HG02973 (cell line): ENCODE measurements around the gene HK2.
"Not testable (repeated sequence)": the region's sequence is repeated elsewhere in the genome, so short reads cannot be mapped to it uniquely, and the experiment has no call there.

Experiments
- ATAC-seq: cut with Tn5 transposase; IDR thresholded peaks from one replicate; pipeline ENCODE4 v1.9.1; 2021; ENCODE audit warnings: moderate library complexity; ENCODE audit not compliant: unreplicated experiment

HK2 gene

GRCh38 chr2:74834792-74835755 lies 1.1 kb downstream of the HK2 start:
- peak; percentile 52 for ATAC-seq

GRCh38 chr2:74835831-74836674 lies 2.1 kb downstream of the HK2 start:
- peak; percentile 28 for ATAC-seq

GRCh38 chr2:74836675-74837401 lies 2.9 kb downstream of the HK2 start:
- no peak for ATAC-seq

GRCh38 chr2:74841641-74842040 lies 7.7 kb downstream of the HK2 start:
- no peak for ATAC-seq

GRCh38 chr2:74843433-74843832 lies 9.5 kb downstream of the HK2 start:
- ATAC-seq: no peak

- ATAC-seq: peak; percentile 90
Observed at GRCh38 chr2:74843899-74844298, 10.0 kb downstream of the HK2 start.

- ATAC-seq: no peak
Observed at GRCh38 chr2:74844752-74845151, 10.8 kb downstream of the HK2 start.

GRCh38 chr2:74845217-74845751 lies 11.4 kb downstream of the HK2 start:
- ATAC-seq: no peak

- no peak for ATAC-seq
Observed at GRCh38 chr2:74845991-74846390, 12.1 kb downstream of the HK2 start.

GRCh38 chr2:74846481-74846880 lies 12.6 kb downstream of the HK2 start:
- ATAC-seq: no peak

GRCh38 chr2:74847070-74847858 lies 13.3 kb downstream of the HK2 start:
- no peak for ATAC-seq

- ATAC-seq: peak; percentile 73
Observed at GRCh38 chr2:74849228-74849892, 15.4 kb downstream of the HK2 start.

GRCh38 chr2:74850496-74851190 lies 16.7 kb downstream of the HK2 start:
- ATAC-seq: no peak

GRCh38 chr2:74851191-74851566 lies 17.3 kb downstream of the HK2 start:
- ATAC-seq: no peak

- not testable (repeated sequence) for ATAC-seq
Observed at GRCh38 chr2:74853360-74853759, 19.4 kb downstream of the HK2 start.

- ATAC-seq: no peak
Observed at GRCh38 chr2:74854401-74854800, 20.5 kb downstream of the HK2 start.

- ATAC-seq: not testable (repeated sequence)
Observed at GRCh38 chr2:74855114-74855707, 21.3 kb downstream of the HK2 start.

GRCh38 chr2:74856004-74856578 lies 22.2 kb downstream of the HK2 start:
- ATAC-seq: no peak
